ENCODE measurements around the gene ARHGAP4.

GRCh38 chrX:153917869-153918268 lies 8.2 kb downstream of the ARHGAP4 start:
- TF ChIP-seq CTCF (IDR thresholded peaks at IDR 0.05): no peak
- TF ChIP-seq POLR2A (IDR thresholded peaks at IDR 0.05): no peak
- no peak for TF ChIP-seq EP300 (IDR thresholded peaks at IDR 0.05)

All from tibial nerve (tissue), 4 donors.